HEK293 (cell line): Measurements from ENCODE around the gene PTCD1.

Experiments
- CTCF ChIA-PET: fragments of 350-600 bp; formaldehyde crosslinking; extraction: SDS; loops from one replicate; lab custom pipeline; 2021; ENCODE audit warnings: antibody characterized with exemption; lab: Yijun Ruan, JAX
- POLR2A ChIA-PET: fragments of 300-600 bp; formaldehyde crosslinking; extraction: SDS; loops from one replicate; lab custom pipeline; 2020; ENCODE audit warnings: antibody characterized with exemption, inconsistent platforms; lab: Yijun Ruan, JAX
- H3K27ac ChIP-seq: fragments of 200-500 bp; sonication (Bioruptor generic); 2 replicates; pipeline ENCODE4 v1.5.1; 2014; ENCODE audit warnings: low read depth, low read length, control low read depth, inconsistent platforms; ENCODE audit errors: extremely low read depth
- H3K36me3 ChIP-seq, 2 experiments: fragments of 200-500 bp in 1 of 2; sonication (Bioruptor generic) in 1 of 2; 1 replicate in 1 of 2; 2 replicates in 1 of 2; pipeline ENCODE4 v1.5.1; 2014 to 2017; ENCODE audit warnings: inconsistent platforms in 2 of 2, low read length in 2 of 2; ENCODE audit not compliant: control insufficient read depth in 2 of 2, insufficient read depth in 1 of 2
- H3K4me1 ChIP-seq: fragments of 200-500 bp; sonication (Bioruptor generic); 2 replicates; pipeline ENCODE4 v1.5.1; 2014; ENCODE audit warnings: mild to moderate bottlenecking, low read length, inconsistent platforms; ENCODE audit not compliant: control insufficient read depth, insufficient read depth
- H3K4me3 ChIP-seq: 2 replicates; pipeline ENCODE4 v1.5.1; 2011; ENCODE audit warnings: low read depth, mild to moderate bottlenecking, control low read depth, low read length, moderate library complexity
- H3K9me3 ChIP-seq: fragments of 200-500 bp; sonication (Bioruptor generic); 2 replicates; pipeline ENCODE4 v1.5.1; 2014; ENCODE audit warnings: low read depth, low read length, inconsistent platforms; ENCODE audit not compliant: control insufficient read depth, insufficient read depth
- ATF2 ChIP-seq: fragments of 450-650 bp; formaldehyde crosslinking; IDR thresholded peaks from 2 replicates; pipeline ENCODE4 v1.5.1; 2016; ENCODE audit warnings: missing biosample characterization, missing genetic modification characterization, low read depth
- GLI4 ChIP-seq: fragments of 450-650 bp; formaldehyde crosslinking; IDR thresholded peaks from 2 replicates; pipeline ENCODE4 v1.5.1; 2016; ENCODE audit warnings: missing biosample characterization, missing genetic modification characterization
- KLF17 ChIP-seq: fragments of 450-650 bp; formaldehyde crosslinking; IDR thresholded peaks from 2 replicates; pipeline ENCODE4 v1.5.1; 2016; ENCODE audit warnings: missing biosample characterization, missing genetic modification characterization
- OSR2 ChIP-seq: fragments of 450-650 bp; formaldehyde crosslinking; IDR thresholded peaks from 2 replicates; pipeline ENCODE4 v1.5.1; 2016; ENCODE audit warnings: missing biosample characterization, missing genetic modification characterization
- WT1 ChIP-seq: fragments of 450-650 bp; formaldehyde crosslinking; IDR thresholded peaks from 2 replicates; pipeline ENCODE4 v1.5.1; 2016; ENCODE audit warnings: missing biosample characterization, missing genetic modification characterization
- YY2 ChIP-seq: fragments of 450-650 bp; formaldehyde crosslinking; IDR thresholded peaks from 2 replicates; pipeline ENCODE4 v1.5.1; 2016; ENCODE audit warnings: missing biosample characterization, missing genetic modification characterization
- ZBTB20 ChIP-seq: fragments of 450-650 bp; formaldehyde crosslinking; IDR thresholded peaks from 2 replicates; pipeline ENCODE4 v1.5.1; 2016; ENCODE audit warnings: missing biosample characterization, missing genetic modification characterization
- ZBTB49 ChIP-seq: fragments of 450-650 bp; formaldehyde crosslinking; IDR thresholded peaks from 2 replicates; pipeline ENCODE4 v1.5.1; 2016; ENCODE audit warnings: missing biosample characterization, missing genetic modification characterization, low read depth
- ZFP3 ChIP-seq: fragments of 450-650 bp; formaldehyde crosslinking; IDR thresholded peaks from 2 replicates; pipeline ENCODE4 v1.5.1; 2016; ENCODE audit warnings: low read depth, missing biosample characterization, missing genetic modification characterization
- ZNF157 ChIP-seq: fragments of 450-650 bp; formaldehyde crosslinking; IDR thresholded peaks from 2 replicates; pipeline ENCODE4 v1.5.1; 2016; ENCODE audit warnings: missing biosample characterization, missing genetic modification characterization
- ZNF18 ChIP-seq: fragments of 450-650 bp; formaldehyde crosslinking; IDR thresholded peaks from 2 replicates; pipeline ENCODE4 v1.5.1; 2016; ENCODE audit warnings: missing biosample characterization, missing genetic modification characterization
- ZNF280D ChIP-seq: fragments of 450-650 bp; formaldehyde crosslinking; IDR thresholded peaks from 2 replicates; pipeline ENCODE4 v1.5.1; 2016; ENCODE audit warnings: missing biosample characterization, missing genetic modification characterization
- ZNF354C ChIP-seq: fragments of 450-650 bp; formaldehyde crosslinking; IDR thresholded peaks from 2 replicates; pipeline ENCODE4 v1.5.1; 2016; ENCODE audit warnings: missing biosample characterization, missing genetic modification characterization, low read depth, borderline replicate concordance
- ZNF423 ChIP-seq: fragments of 450-650 bp; formaldehyde crosslinking; IDR thresholded peaks from 2 replicates; pipeline ENCODE4 v1.5.1; 2016; ENCODE audit warnings: missing biosample characterization, missing genetic modification characterization
- ZNF426 ChIP-seq: fragments of 450-650 bp; formaldehyde crosslinking; IDR thresholded peaks from 2 replicates; pipeline ENCODE4 v1.5.1; 2017; ENCODE audit warnings: missing biosample characterization, missing genetic modification characterization, mild to moderate bottlenecking, inconsistent platforms, moderate library complexity
- ZNF488 ChIP-seq: fragments of 450-650 bp; formaldehyde crosslinking; IDR thresholded peaks from 2 replicates; pipeline ENCODE4 v1.5.1; 2016; ENCODE audit warnings: missing biosample characterization, missing genetic modification characterization
- ZNF513 ChIP-seq: fragments of 450-650 bp; IDR thresholded peaks from 2 replicates; pipeline ENCODE4 v1.5.1; 2018; ENCODE audit warnings: missing biosample characterization, missing genetic modification characterization
- ZNF624 ChIP-seq: fragments of 450-650 bp; formaldehyde crosslinking; IDR thresholded peaks from 2 replicates; pipeline ENCODE4 v1.5.1; 2017; ENCODE audit warnings: missing biosample characterization, missing genetic modification characterization
- ZNF660 ChIP-seq: fragments of 450-650 bp; IDR thresholded peaks from 2 replicates; pipeline ENCODE4 v1.5.1; 2018; ENCODE audit warnings: missing biosample characterization, mild to moderate bottlenecking, missing genetic modification characterization
- ZNF670 ChIP-seq: fragments of 450-650 bp; formaldehyde crosslinking; IDR thresholded peaks from 2 replicates; pipeline ENCODE4 v1.5.1; 2016; ENCODE audit warnings: missing biosample characterization, missing genetic modification characterization, low read depth

Gene PTCD1

GRCh38 chr7:99392046-99392445 lies 46.6 kb downstream of the PTCD1 start (continued):
- TF ChIP-seq ATF2 (tag by site-specific recombination) (no peak), YY2 (tag by site-specific recombination) (no peak), ZNF280D (no peak), ZFP3 (tag by site-specific recombination) (no peak), ZBTB49 (tag by site-specific recombination) (no peak), ZNF624 (tag by site-specific recombination) (no peak), ZNF18 (no peak), ZNF670 (tag by site-specific recombination) (no peak), ZNF423 (tag by site-specific recombination) (no peak), GLI4 (no peak), ZBTB20 (tag by site-specific recombination) (no peak), OSR2 (tag by site-specific recombination) (no peak)

GRCh38 chr7:99390941-99391602 lies 47.5 kb downstream of the PTCD1 start:
- Histone ChIP-seq H3K36me3 (peaks cover 22 to 67% of the 10 kb centered on the region in 2 experiments; a peak in 2 of 3 replicates), H3K4me3 (no peak overlapping the region), H3K9me3 (no peaks in the 10 kb centered on the region), H3K27ac (no peak overlapping the region), H3K4me1 (no peaks in the 10 kb centered on the region)
- CTCF ChIA-PET, result no interaction called here
- POLR2A ChIA-PET, result interaction anchor here (0.6 to 1.8 kb wide), 5 partner anchors 8 to 18 kb away, joined by 3 to 6 read pairs (median 5); partner anchors contain the start of gene BUD31
- no peak for TF ChIP-seq ZNF157
- no peak for TF ChIP-seq ZNF354C (tag by site-specific recombination)
- TF ChIP-seq KLF17 (tag by site-specific recombination), result peak; percentile 81; the same call in 1 of the 2 replicates
- peak; percentile 61 for TF ChIP-seq WT1 (tag by site-specific recombination)
- TF ChIP-seq ZNF660 (tag by site-specific recombination), result no peak
- TF ChIP-seq GLI4, result no peak
- TF ChIP-seq ZNF426 (tag by site-specific recombination), result no peak
- TF ChIP-seq ZNF513 (tag by site-specific recombination), result no peak
- no peak for TF ChIP-seq ZNF488 (tag by site-specific recombination)
